K562 (cell line): Measurements from ENCODE around the gene BRINP2. TPM values are rescaled to one million over a fixed set of nuclear protein-coding genes. Genes with fewer than 3 reads are reported as not detected.

Source experiments
- ATAC-seq: fragments of 200-7000 bp; cut with Tn5 transposase; 3 replicates; pipeline ENCODE4 v1.9.1; 2020; ENCODE audit warnings: moderate library complexity
- BruUV-seq: library from RNA; stranded (reverse); fragments of 400-500 nt; replicated peaks from 2 replicates; lab custom pipeline; 2021; lab: Mats Ljungman, UMichigan
- CTCF ChIA-PET: fragments of 300-600 bp; formaldehyde crosslinking; extraction: SDS; loops from one replicate; lab custom pipeline; 2021; ENCODE audit warnings: low intra/inter-chr PET ratio; lab: Yijun Ruan, JAX
- POLR2A ChIA-PET: fragments of 300-600, 350-650 bp; sonication (Branson Sonifier 250); formaldehyde crosslinking; extraction: SDS; loops from one replicate; lab custom pipeline; 2021; ENCODE audit warnings: antibody characterized with exemption, inconsistent platforms; lab: Yijun Ruan, JAX
- DNase-seq, 4 experiments: peaks; one replicate each; pipeline versions ENCODE4 v3.0.0 to v3.0.0-alpha.2; 2011 to 2018; ENCODE audit warnings: low spot score in 3 of 4, mixed read lengths in 3 of 4; ENCODE audit errors: extremely low read depth in 1 of 4
- FAIRE-seq: peaks from 2 replicates; lab custom pipeline; 2011; peaks lifted over from hg19 to GRCh38; lab: Jason Lieb, UNC
- H2AFZ ChIP-seq: 2 replicates; pipeline ENCODE4 v1.6.0; 2011; ENCODE audit warnings: low read depth, low read length, control low read depth, inconsistent platforms
- H3K27ac ChIP-seq: fragments of 200-600 bp; 3 replicates; pipeline ENCODE4 v1.8.0; 2011; ENCODE audit warnings: low read depth, mild to moderate bottlenecking, control low read depth, inconsistent platforms, low read length, moderate library complexity, mixed read lengths; ENCODE audit errors: extremely low read depth
- H3K27me3 ChIP-seq, 2 experiments: fragments of 300-600 bp in 1 of 2; 2 replicates in 1 of 2; 3 replicates in 1 of 2; pipeline versions ENCODE4 v1.6.0 to v1.8.0; 2011; ENCODE audit warnings: inconsistent platforms in 2 of 2, low read length in 2 of 2, mild to moderate bottlenecking in 1 of 2, mixed read lengths in 1 of 2, moderate library complexity in 1 of 2; ENCODE audit not compliant: control insufficient read depth in 2 of 2, insufficient read depth in 2 of 2
- H3K36me3 ChIP-seq: fragments of 300-600 bp; 3 replicates; pipeline ENCODE4 v1.8.0; 2011; ENCODE audit warnings: mild to moderate bottlenecking, low read length, inconsistent platforms; ENCODE audit not compliant: control insufficient read depth, insufficient read depth
- H3K4me1 ChIP-seq, 2 experiments: fragments of 200-600 bp in 1 of 2; replicated peaks in 1 of 2; 2 replicates in 1 of 2; 3 replicates in 1 of 2; pipeline versions ENCODE4 v1.5.1 to v1.8.0; 2011; ENCODE audit warnings: inconsistent platforms in 2 of 2, low read length in 2 of 2, mild to moderate bottlenecking in 1 of 2, mixed read lengths in 1 of 2, moderate library complexity in 1 of 2; ENCODE audit not compliant: control insufficient read depth in 2 of 2, insufficient read depth in 2 of 2
- H3K4me2 ChIP-seq: 2 replicates; pipeline ENCODE4 v1.6.1; 2011; ENCODE audit warnings: low read length, control low read depth, inconsistent platforms, mixed read lengths; ENCODE audit not compliant: insufficient read depth
- H3K4me3 ChIP-seq: fragments of 200-600 bp; sonication (generic), shearing (Covaris generic); 2 replicates; pipeline ENCODE4 v1.5.1; 2016; ENCODE audit warnings: control low read depth, inconsistent platforms
- H3K79me2 ChIP-seq: fragments of 200-600 bp; 3 replicates; pipeline ENCODE4 v1.8.0; 2011; ENCODE audit warnings: low read length, inconsistent platforms; ENCODE audit not compliant: control insufficient read depth, insufficient read depth
- H3K9ac ChIP-seq, 2 experiments: 2 replicates each; pipeline versions ENCODE4 v1.6.0 to v1.6.1; 2011; ENCODE audit warnings: low read depth in 2 of 2, low read length in 2 of 2, control low read depth in 1 of 2, inconsistent platforms in 1 of 2, mild to moderate bottlenecking in 1 of 2, mixed read lengths in 1 of 2; ENCODE audit not compliant: insufficient read depth in 1 of 2
- H3K9me1 ChIP-seq: one replicate; pipeline ENCODE4 v1.6.0; 2011; ENCODE audit warnings: inconsistent platforms, mild to moderate bottlenecking, low read length, moderate library complexity; ENCODE audit not compliant: control insufficient read depth, insufficient read depth
- H3K9me3 ChIP-seq: replicated peaks from 2 replicates; pipeline ENCODE4 v1.5.1; 2011; ENCODE audit warnings: low read depth, low read length, inconsistent platforms; ENCODE audit not compliant: control insufficient read depth, insufficient read depth
- H4K20me1 ChIP-seq: replicated peaks from 2 replicates; pipeline ENCODE4 v1.6.1; 2011; ENCODE audit warnings: low read length, inconsistent platforms, mixed read lengths; ENCODE audit not compliant: control insufficient read depth, insufficient read depth
- BRD9 ChIP-seq: fragments of 450-650 bp; IDR thresholded peaks from 2 replicates; pipeline ENCODE4 v1.6.1; 2018; ENCODE audit warnings: low read depth; ENCODE audit not compliant: partially characterized antibody
- CAMTA2 ChIP-seq: fragments of 250-450 bp; sonication (Bioruptor Pico); conservative IDR thresholded peaks from 2 replicates; pipeline ENCODE4 v1.5.1; 2022
- CBX8 ChIP-seq: fragments of 200-600 bp; sonication (generic); IDR thresholded peaks from 2 replicates; pipeline ENCODE4 v1.6.1; 2012; ENCODE audit warnings: borderline replicate concordance, mixed run types, low read depth, mild to moderate bottlenecking, moderate library complexity, mixed read lengths, low read length, control low read depth, inconsistent platforms; ENCODE audit not compliant: poor library complexity, severe bottlenecking; ENCODE audit errors: extremely low read depth
- GTF2A2 ChIP-seq: IDR thresholded peaks from 2 replicates; pipeline ENCODE4 v1.6.1; 2016; ENCODE audit warnings: mild to moderate bottlenecking, missing genetic modification characterization, missing compliant biosample characterization
- NFXL1 ChIP-seq: fragments of 450-650 bp; formaldehyde crosslinking; IDR thresholded peaks from 2 replicates; pipeline ENCODE4 v1.4.0; 2021; ENCODE audit warnings: mild to moderate bottlenecking
- POLR3A ChIP-seq: IDR thresholded peaks from 2 replicates; pipeline ENCODE4 v1.6.1; 2011; ENCODE audit warnings: borderline replicate concordance, mild to moderate bottlenecking, moderate library complexity; ENCODE audit not compliant: insufficient read length, insufficient read depth; ENCODE audit errors: extremely low read depth
- POU5F1 ChIP-seq: fragments of 150-350 bp; IDR thresholded peaks from 2 replicates; pipeline ENCODE4 v1.6.1; 2014; ENCODE audit warnings: borderline replicate concordance, low read length, low read depth, mild to moderate bottlenecking; ENCODE audit not compliant: partially characterized antibody
- PPARD ChIP-seq: fragments of 250-450 bp; sonication (Bioruptor Pico); IDR thresholded peaks from 2 replicates; pipeline ENCODE4 v1.8.0; 2022; ENCODE audit warnings: inconsistent platforms, mild to moderate bottlenecking, moderate library complexity
- PYGO2 ChIP-seq: fragments of 450-650 bp; IDR thresholded peaks from 2 replicates; pipeline ENCODE4 v1.6.1; 2016; ENCODE audit warnings: mild to moderate bottlenecking, missing genetic modification characterization, moderate library complexity, missing compliant biosample characterization
- SLC30A9 ChIP-seq: fragments of 250-450 bp; sonication (Bioruptor Pico); IDR thresholded peaks from 2 replicates; pipeline ENCODE4 v1.8.0; 2022; ENCODE audit warnings: mild to moderate bottlenecking, moderate library complexity
- ZBTB8A ChIP-seq: fragments of 450-650 bp; IDR thresholded peaks from 2 replicates; pipeline ENCODE4 v1.6.1; 2018; ENCODE audit warnings: mild to moderate bottlenecking, moderate library complexity; ENCODE audit not compliant: partially characterized antibody
- ZFX ChIP-seq: sonication (generic); formaldehyde crosslinking; IDR thresholded peaks from 2 replicates; pipeline ENCODE4 v1.8.0; 2022; ENCODE audit warnings: mild to moderate bottlenecking, missing genetic modification reagents, moderate library complexity
- ZNF445 ChIP-seq: fragments of 250-450 bp; sonication (Bioruptor Pico); IDR thresholded peaks from 2 replicates; pipeline ENCODE4 v1.4.0; 2020; ENCODE audit warnings: low read depth, mild to moderate bottlenecking, moderate library complexity
- WGBS: fragments of 100-300 bp; shearing (Covaris generic); methylation state at CpG from one replicate; pipeline ENCODE4 v1.1.6; 2016; ENCODE audit warnings: low coverage, mixed read lengths; ENCODE audit not compliant: insufficient coverage; ENCODE audit errors: missing lambda C conversion rate; 5-methylcytosine and 5-hydroxymethylcytosine counted together
- in situ Hi-C: fragments of 300-500 bp; cut with MboI; formaldehyde crosslinking; loops from 4 replicates; pipeline ENCODE4 v1.15.0; 2018; ENCODE audit warnings: inconsistent platforms, mixed read lengths
- intact Hi-C: fragments of 100-400 bp; cut with micrococcal nuclease; formaldehyde crosslinking; loops from 2 replicates; pipeline ENCODE4 v1.14.2; 2022
- polyA plus RNA-seq, 8 experiments: library from polyadenylated mRNA; depleted of rRNA in 4 of 8; stranded (reverse) in 5 of 8; unstranded in 3 of 8; fragments of >200 nt; fragmentation: Nextera tagmentation in 2 of 8; fragmentation: Illumina TruSeq in 1 of 8; extraction: Ambion mirVana in 2 of 8; extraction: Trizol in 1 of 8; gene quantifications; 2 replicates each; pipeline versions ENCODE4 v1.2.1 to v1.2.3, GENCODE V29; 2011 to 2014; ENCODE audit warnings: inconsistent platforms in 1 of 8, missing spikeins in 1 of 8
- total RNA-seq, 7 experiments: library from RNA; depleted of rRNA in 6 of 7; stranded (reverse); fragments of >200 nt in 6 of 7; fragmentation: Illumina TruSeq in 2 of 7; extraction: Trizol in 2 of 7; gene quantifications; 2 replicates each; pipeline versions ENCODE4 v1.2.1 to v1.2.3, GENCODE V29; 2011 to 2021; ENCODE audit warnings: low replicate concordance in 1 of 7
- TF ChIP-seq, protein P1 (sequence below): fragments of 450-650 bp; IDR thresholded peaks from 2 replicates; pipeline ENCODE4 v1.6.1; 2014; ENCODE audit warnings: low read depth, mild to moderate bottlenecking, moderate library complexity, borderline replicate concordance
- TF ChIP-seq, protein P2 (sequence below): fragments of 450-650 bp; IDR thresholded peaks from 2 replicates; pipeline ENCODE4 v1.6.1; 2018; ENCODE audit warnings: mild to moderate bottlenecking, low read depth; ENCODE audit not compliant: partially characterized antibody
- TF ChIP-seq, protein P3 (sequence below): fragments of 250-450 bp; sonication (Bioruptor Pico); IDR thresholded peaks from 2 replicates; pipeline ENCODE4 v1.4.0; 2020; ENCODE audit warnings: mild to moderate bottlenecking, moderate library complexity
- TF ChIP-seq, protein P4 (sequence below): conservative IDR thresholded peaks from 2 replicates; pipeline ENCODE4 v1.6.1; 2011; ENCODE audit warnings: low read depth, mild to moderate bottlenecking, low read length; ENCODE audit not compliant: control insufficient read depth

The BRINP2 gene
- total and polyA plus RNA-seq, 9 of the 15 experiments (the other 6 are each of a cell fraction or from before 2014, with no cell fraction given): not detected

DNA sequence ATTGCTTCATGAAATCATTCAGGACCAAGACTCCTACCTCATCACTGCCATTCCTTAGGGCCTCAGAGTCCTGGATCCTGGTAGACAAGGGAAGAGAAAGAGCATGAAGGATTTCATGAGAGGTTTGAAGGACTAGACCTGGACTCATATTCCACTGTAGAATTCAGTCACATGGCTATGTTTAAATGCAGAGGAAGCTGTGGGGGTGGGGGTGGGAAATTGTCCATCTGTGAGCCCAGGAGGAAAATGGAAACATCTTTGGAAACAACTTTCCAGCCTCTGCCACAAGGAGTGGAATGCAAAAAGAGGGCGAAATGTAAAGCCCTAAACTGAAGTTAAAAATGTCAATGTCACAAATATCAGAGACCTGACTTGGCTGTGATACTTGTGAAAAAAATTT is 73.0 kb downstream of the BRINP2 start:
- no peak overlapping the region for H3K27ac ChIP-seq
- H2AFZ ChIP-seq: no peak overlapping the region
- TF ChIP-seq POU5F1 (no peak), NFXL1 (CRISPR knock-in tag) (no peak), CBX8 (no peak), POLR3A (no peak), GTF2A2 (tag) (no peak), BRD9 (no peak), PPARD (CRISPR knock-in tag) (no peak), CAMTA2 (no peak), ZBTB8A (no peak), SLC30A9 (CRISPR knock-in tag) (no peak), PYGO2 (tag) (no peak), ZFX (CRISPR knock-in tag) (no peak), ZNF445 (CRISPR knock-in tag) (no peak)
- TF ChIP-seq, protein P1, sequence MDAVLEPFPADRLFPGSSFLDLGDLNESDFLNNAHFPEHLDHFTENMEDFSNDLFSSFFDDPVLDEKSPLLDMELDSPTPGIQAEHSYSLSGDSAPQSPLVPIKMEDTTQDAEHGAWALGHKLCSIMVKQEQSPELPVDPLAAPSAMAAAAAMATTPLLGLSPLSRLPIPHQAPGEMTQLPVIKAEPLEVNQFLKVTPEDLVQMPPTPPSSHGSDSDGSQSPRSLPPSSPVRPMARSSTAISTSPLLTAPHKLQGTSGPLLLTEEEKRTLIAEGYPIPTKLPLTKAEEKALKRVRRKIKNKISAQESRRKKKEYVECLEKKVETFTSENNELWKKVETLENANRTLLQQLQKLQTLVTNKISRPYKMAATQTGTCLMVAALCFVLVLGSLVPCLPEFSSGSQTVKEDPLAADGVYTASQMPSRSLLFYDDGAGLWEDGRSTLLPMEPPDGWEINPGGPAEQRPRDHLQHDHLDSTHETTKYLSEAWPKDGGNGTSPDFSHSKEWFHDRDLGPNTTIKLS: no peak
- TF ChIP-seq, protein P2, sequence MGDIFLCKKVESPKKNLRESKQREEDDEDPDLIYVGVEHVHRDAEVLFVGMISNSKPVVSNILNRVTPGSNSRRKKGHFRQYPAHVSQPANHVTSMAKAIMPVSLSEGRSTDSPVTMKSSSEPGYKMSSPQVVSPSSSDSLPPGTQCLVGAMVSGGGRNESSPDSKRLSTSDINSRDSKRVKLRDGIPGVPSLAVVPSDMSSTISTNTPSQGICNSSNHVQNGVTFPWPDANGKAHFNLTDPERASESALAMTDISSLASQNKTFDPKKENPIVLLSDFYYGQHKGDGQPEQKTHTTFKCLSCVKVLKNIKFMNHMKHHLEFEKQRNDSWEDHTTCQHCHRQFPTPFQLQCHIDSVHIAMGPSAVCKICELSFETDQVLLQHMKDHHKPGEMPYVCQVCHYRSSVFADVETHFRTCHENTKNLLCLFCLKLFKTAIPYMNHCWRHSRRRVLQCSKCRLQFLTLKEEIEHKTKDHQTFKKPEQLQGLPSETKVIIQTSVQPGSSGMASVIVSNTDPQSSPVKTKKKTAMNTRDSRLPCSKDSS: no peak
- TF ChIP-seq, protein P3, sequence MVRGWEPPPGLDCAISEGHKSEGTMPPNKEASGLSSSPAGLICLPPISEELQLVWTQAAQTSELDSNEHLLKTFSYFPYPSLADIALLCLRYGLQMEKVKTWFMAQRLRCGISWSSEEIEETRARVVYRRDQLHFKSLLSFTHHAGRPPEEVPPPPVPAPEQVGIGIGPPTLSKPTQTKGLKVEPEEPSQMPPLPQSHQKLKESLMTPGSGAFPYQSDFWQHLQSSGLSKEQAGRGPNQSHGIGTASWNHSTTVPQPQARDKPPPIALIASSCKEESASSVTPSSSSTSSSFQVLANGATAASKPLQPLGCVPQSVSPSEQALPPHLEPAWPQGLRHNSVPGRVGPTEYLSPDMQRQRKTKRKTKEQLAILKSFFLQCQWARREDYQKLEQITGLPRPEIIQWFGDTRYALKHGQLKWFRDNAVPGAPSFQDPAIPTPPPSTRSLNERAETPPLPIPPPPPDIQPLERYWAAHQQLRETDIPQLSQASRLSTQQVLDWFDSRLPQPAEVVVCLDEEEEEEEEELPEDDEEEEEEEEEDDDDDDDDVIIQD (CRISPR knock-in tag): no peak
- TF ChIP-seq, protein P4, sequence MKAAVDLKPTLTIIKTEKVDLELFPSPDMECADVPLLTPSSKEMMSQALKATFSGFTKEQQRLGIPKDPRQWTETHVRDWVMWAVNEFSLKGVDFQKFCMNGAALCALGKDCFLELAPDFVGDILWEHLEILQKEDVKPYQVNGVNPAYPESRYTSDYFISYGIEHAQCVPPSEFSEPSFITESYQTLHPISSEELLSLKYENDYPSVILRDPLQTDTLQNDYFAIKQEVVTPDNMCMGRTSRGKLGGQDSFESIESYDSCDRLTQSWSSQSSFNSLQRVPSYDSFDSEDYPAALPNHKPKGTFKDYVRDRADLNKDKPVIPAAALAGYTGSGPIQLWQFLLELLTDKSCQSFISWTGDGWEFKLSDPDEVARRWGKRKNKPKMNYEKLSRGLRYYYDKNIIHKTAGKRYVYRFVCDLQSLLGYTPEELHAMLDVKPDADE: no peak
- no peaks in the 10 kb centered on the region for H3K9me1 ChIP-seq
- H3K4me3 ChIP-seq: no peak overlapping the region
- H4K20me1 ChIP-seq: no peaks in the 10 kb centered on the region
- BruUV-seq: no TSS peak
- no peak for ATAC-seq
- intact Hi-C loops (no loop called here), in situ Hi-C loops (no loop called here)
- no peak for FAIRE-seq
- no peak for DNase-seq
- no peaks in the 10 kb centered on the region for H3K4me1 ChIP-seq
- no peaks in the 10 kb centered on the region for H3K27me3 ChIP-seq
- no peaks in the 10 kb centered on the region for H3K36me3 ChIP-seq
- no peak overlapping the region for H3K4me2 ChIP-seq
- H3K79me2 ChIP-seq: no peaks in the 10 kb centered on the region
- CTCF ChIA-PET: no interaction called here
- H3K9me3 ChIP-seq: no peaks in the 10 kb centered on the region; the same call in 1 of the 2 replicates
- POLR2A ChIA-PET: no interaction called here
- WGBS: 0% methylated on average over 1 of the region's 1 CpG
- H3K9ac ChIP-seq: no peak overlapping the region
